ENCODE results near the gene FLNB.

FLNB gene

GRCh38 chr3:58072052-58072762 is 64.0 kb downstream of the FLNB start:
- no peak overlapping the region for H3K27ac ChIP-seq
- no peak for TF ChIP-seq CTCF (conservative IDR thresholded peaks at IDR 0.05)

GRCh38 chr3:58072763-58073130 is 64.5 kb downstream of the FLNB start:
- TF ChIP-seq CTCF (conservative IDR thresholded peaks at IDR 0.05) = no peak
- no peak overlapping the region for H3K27ac ChIP-seq

- no peak for TF ChIP-seq CTCF (conservative IDR thresholded peaks at IDR 0.05)
- H3K27ac ChIP-seq = peak overlapping the region; percentile 20; the same call in 1 of the 2 replicates
These were observed 65.3 kb downstream of the FLNB start for GRCh38 chr3:58073301-58074108.

- H3K27ac ChIP-seq = peak overlapping the region; percentile 20; the same call in 1 of the 2 replicates
- TF ChIP-seq CTCF (conservative IDR thresholded peaks at IDR 0.05) = no peak
These were observed 66.0 kb downstream of the FLNB start for GRCh38 chr3:58074116-58074715.

- H3K27ac ChIP-seq = no peak overlapping the region
These were observed 66.8 kb downstream of the FLNB start for GRCh38 chr3:58074997-58075396.

GRCh38 chr3:58077596-58078285 is 69.5 kb downstream of the FLNB start:
- H3K27ac ChIP-seq = no peak overlapping the region
- no peak for TF ChIP-seq CTCF (conservative IDR thresholded peaks at IDR 0.05)

More at GRCh38 chr3:58074997-58075396, 66.8 kb downstream of the FLNB start:
- TF ChIP-seq CTCF (conservative IDR thresholded peaks at IDR 0.05) = no peak

GRCh38 chr3:58078610-58079009 is 70.4 kb downstream of the FLNB start:
- no peak overlapping the region for H3K27ac ChIP-seq
- no peak for TF ChIP-seq CTCF (conservative IDR thresholded peaks at IDR 0.05)

Data from VCaP (cell line).